ENCODE results near the gene TEAD1.

The TEAD1 gene

DNA sequence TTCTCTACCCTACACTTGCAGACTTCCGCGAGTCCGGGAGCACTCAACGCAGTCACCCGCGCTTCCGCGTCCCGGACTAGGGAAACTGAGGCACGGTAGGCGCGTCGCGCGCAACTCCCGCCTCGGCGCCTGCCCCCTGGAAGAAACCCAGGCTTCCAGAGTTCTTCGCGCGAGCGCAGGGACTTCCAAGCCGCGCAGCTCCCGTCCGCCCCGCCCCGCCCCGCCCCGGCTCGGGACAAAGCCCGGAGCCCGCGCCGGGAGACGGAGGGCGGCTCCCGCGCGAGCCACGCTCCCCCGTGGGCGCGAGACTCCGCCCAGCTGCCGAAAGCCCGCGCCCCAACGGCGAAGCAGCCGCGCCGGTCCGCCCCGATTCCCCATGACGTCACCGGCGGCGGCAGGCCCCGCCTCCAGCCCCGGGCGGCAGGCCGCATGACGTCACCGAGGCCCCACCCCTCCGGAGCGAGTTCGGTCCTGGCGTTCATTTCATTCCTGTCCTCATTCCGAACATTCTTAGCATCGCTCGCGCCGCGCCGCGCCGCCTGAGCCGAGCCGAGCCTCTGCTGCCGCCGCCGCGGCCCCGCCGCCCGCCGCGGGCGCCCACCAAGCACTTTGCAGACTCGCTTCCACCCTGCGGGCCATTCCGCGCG is at the start of gene TEAD1:
TSS of gene TEAD1 (plus strand) at position 498 of the 647 bp plus-strand sequence.
- peak; percentile 85 for DNase-seq

DNA sequence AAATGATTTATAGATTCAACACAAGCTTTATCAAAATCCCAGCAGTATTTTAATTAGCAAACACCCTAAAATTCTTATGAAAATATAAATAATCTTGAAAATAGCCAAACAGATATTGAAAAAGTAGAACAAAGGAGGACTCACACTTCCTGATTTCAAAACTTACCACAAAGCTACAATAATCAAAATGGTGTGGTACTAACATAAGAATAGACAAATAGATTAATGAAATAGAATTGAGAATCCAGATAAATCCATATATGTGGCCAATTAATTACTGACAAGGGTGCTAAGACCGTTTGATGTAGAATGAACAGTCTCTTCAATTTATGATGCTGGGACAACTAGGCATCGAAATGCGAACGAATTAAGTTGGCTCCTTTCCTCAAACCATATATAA is 49.6 kb upstream of the TEAD1 start:
- DNase-seq = no peak

DNA sequence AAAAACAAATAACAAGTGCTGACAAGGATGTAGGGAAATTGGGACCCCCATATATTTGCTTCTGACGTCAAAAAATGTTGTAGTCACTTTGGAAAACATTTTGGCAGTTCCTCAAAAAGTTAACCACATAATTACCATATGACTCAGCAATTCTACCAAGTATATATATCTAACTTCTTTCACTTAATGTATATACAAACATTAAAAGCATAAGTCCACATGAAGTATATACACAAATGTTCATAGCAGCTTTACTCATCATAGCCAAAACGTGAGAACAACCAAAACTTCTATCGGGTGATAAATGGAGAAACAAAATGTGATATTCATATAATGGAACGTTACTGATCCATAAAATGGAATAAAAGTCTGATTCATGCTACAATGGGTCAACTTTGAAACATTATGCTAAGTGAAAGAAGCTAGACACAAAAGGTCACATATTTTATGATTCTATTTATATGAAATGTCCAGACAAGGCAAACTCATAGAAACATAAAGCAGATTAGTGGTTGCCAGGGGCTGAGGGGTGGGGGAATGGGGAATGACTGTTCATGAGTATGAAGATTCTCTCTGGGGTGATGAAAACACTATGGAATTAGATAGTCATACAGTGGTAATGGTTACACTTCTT is 48.7 kb upstream of the TEAD1 start:
- DNase-seq = no peak

DNA sequence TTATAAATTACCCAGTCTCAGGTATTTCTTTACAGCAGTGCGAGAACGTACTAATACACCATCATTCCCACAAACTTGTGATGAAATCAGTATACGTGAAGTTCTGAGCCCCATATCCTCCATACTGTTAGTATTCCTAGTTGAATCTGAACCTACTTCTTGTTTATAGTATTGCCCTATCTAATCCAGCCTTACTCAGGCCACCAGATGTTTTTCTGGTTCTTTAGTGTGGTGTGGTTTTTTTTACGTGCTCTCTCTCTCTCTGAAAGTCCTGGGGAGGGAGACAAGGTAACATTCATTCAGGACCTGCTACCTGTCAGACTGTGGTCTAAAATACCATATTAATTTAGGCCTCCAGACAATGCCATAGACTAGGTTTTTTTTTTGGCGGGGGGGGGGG is 47.6 kb upstream of the TEAD1 start:
- DNase-seq = no peak

DNA sequence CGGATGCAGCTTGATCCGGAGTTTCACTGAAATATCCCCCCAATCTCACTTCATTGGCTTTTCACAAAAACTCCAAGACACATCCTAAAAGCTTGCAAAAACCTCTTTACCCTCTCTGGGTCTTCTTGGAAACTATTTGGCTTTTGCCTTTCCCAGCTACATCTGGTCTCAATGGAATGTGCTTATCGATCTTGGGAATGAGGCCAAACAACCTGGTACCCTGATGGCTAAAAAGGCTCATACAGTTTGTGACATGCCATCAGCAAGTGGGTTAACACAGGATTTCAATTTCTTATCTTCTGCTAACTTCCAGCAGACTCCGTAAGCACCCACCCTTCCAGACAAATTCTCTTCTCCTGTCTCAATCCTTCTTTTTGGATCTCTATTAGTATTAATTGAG is 45.9 kb upstream of the TEAD1 start:
- DNase-seq = no peak

DNA sequence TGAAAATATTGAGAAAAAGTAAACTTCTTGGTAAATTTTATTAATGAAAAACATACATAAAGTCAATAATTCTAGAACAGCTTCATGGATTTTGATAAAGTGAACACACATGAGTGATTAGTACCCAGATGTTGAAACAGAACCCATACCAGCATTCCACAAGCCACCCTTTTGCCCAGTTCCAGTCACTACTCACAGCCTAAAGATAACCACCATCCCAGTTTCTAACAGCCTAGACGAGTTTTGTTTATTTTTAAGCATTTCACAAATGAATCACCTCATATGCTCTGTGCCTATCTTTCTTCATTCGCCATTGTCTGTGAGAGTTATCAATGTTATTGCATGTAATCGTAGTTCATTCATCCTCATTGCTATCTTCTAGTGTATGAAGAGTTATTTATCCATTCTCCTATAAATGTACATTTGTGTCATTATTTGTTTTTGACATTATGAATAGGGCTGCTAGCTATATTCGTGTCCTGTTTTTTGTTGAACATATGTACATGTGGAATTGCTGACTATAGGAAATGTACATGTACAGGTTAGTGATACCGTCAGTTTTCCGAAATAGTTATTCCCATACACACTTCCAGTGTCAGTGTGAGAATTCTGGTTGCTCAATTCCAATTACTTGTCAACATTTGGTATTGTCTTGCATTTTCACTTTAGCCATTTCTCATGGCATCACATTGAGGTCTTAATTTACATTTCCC is 44.5 kb upstream of the TEAD1 start:
- DNase-seq = no peak

DNA sequence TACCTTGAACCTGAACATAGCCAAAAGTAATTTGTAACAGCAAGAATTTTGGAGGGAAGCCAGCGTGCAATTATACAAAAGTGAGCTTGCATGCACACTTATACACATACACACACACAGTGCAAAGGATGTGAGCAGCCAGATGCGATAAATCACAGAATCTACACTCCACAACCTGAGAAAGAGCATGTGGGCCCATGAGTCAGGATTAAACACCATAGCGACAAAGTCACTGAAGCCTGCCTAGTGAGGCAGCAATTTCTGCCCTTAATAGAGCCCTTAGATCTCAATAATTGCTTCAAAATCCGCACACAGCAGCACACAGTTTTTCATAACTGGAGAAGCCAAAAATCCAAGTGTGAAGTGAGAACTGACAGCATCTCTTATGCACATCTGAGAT is 42.6 kb upstream of the TEAD1 start:
- no peak for DNase-seq

DNA sequence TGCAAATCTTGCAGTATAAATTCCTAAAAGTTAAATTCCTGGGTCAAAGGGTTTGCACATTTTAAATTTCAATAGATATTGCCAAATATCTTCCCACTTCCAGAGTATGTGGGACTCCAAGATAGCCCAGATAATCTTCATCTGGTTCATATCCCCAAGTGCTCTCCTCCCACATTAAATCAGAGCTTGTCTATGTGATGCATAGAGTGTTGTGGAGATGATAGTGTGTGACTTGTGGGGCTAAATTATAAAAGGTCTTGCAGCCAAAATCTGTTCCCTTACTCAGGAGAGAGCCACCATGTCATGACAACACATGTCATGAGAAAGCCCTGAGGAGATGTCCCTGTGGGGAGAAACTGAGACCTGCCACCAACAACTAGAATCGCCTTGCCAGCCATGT is 39.9 kb upstream of the TEAD1 start:
- DNase-seq = no peak

DNA sequence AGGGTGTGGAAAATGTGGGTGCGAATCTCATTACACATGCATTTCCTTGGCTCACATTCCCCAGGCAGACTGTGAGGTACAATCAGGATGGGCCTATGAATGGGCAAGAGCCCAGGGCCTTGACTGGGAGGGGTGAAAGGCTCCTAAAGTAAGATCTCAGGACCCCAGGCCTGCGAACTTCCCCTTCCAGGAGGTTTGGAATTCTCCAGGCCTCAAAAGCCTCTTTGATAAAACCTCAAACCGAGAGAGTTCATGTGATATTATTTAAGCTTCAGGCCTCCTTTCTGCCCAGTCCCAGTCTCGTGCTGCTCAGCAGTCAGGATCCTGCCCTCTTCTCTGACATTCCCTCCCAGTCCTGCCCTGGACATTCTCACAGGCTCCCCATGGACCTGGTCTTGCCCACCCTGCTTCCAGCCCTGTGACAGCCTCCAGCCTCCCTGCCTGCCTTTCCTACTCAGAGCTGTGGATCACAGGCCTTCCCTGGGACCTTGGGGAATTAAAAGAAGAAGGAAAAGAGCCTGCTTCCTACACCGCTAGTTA is 37.3 kb upstream of the TEAD1 start:
- DNase-seq = no peak

DNA sequence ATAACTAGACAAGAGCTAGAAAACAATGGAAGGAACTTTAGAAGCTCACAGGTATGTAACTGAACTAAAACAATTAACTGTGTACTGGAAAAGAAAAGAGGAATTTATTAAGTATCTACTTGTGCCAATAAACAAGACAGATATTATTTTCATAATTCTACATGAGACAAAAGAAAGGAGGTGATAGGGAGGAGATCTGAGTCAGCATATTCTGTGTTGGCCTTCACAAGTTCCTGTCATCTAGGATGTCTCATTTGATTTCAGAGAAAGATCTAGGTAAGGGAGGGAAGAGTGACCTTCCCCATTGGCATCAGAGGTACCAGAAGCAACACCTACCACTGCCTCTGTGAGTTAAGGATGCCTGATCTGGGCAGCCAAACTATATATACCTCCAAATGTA is 34.8 kb upstream of the TEAD1 start:
- DNase-seq = no peak

DNA sequence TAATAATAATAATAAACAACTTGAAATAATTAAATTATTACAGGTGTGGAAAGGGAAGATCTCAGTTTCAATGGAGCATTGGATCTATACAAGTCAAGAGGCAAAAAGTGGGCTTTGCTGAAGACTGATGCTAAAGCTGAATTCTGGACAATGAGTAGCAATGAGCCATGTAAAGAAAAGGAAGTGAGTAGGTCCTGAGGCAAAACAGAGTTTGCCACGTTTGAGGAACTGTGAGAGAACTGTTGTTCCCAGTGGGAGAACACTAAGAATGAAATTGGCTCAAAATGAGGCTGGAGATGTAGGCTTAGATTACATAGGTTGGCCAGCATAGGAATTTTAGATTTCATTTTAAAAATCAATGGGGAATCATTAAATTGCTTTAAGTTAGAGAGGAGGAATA is 33.9 kb upstream of the TEAD1 start:
- DNase-seq = no peak

DNA sequence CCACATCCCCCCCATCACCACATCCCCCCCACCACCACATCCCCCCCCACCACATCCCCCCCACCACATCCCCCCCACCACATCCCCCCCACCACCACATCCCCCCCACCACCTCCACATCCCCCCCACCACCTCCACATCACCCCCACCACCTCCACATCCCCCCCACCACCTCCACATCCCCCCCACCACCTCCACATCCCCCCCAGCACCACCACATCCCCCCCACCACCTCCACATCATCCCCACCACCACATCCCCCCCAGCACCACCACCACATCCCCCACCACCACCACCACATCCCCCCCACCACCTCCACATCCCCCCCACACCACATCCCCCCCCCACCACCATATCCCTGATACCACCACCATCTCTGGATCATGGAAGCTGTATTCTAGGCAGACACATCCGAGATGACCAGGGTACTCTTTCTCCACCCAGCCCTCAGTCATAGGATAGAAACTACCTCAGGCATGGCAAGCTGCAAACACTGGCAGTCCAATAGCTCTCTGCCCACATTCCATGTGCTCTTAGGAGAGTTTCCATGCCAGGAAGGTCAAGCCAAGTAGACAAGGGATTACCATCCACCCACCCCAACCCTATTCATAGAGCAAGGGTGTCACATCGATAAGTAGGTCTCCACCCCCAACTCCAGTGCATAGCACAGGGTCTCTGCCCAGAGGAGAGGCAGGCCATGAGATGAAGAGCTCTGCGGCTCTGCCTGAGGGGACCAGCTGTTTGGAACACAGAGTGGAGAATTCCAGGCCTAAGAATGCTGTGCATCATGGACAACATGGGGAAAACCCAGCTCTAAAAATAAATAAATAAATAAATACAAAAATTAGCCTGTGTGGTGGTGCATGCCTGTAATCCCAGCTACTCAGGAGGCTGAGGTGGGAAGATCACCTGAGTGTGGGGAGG is 33.0 kb upstream of the TEAD1 start:
- no peak for DNase-seq

DNA sequence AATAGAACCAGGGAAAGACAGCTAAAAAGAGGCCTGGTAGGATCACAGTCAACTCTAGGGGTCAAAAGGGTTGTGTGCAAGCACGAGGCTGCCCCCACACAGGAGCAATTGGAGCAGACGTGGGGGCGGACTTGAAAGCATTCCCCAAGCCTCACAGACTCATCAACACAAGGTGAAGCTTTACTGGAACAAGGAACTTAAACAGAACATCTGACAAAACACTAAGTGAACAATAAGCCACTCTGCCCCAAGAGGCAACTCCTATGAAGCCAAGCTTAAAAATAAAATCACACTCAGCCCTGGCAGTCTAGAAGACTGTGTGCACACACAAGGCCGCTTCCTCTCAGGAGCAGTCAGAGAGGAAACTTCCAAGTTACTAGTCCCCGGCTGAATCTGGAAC is 32.2 kb upstream of the TEAD1 start:
- DNase-seq = no peak

DNA sequence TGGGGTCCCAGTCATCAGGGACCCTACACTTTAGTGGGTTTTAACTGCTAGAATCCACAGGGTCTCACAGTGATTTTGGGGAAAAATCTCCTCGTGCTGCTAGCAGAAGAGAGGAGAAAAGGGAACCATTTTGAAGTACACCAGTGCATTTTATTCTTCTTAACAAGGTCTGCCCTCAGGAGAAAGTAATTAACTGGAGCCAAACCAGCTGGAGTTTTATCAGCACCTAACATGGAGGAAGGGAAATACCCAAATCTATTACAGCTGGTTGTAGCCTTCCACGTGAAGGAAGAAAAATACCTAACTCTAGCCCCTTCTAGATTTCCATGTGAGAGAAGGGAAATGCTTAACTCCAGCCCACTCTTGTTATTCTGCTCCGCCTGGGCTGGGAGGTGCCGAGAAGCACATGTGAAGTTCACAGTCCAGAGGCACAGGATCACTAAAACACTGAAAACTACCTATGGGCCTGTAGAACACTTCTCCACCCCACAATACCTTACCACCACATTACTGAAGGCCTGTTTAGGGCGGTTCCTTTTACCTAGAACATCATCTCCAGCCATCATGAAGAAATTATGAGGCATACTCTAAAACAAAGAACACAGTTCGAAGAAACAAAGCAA is 31.3 kb upstream of the TEAD1 start:
- DNase-seq = no peak

DNA sequence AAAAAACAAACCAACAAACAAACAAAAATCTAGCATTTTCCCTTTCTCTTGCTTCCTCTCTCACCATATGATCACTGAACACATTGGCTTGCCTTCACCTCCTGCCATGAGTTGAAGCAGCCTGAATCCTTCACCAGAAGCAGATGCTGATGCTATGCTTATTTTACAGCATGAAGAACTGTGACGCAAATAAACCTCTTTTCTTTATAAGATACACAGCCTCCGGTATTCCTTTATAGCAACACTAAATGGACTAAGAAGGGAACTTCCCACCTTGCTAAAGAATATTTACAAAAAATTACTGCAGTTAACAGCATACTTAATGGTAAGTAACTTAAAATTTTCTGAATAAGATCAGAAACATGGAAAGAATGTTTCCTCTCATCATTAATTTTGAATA is 27.7 kb upstream of the TEAD1 start:
- DNase-seq = no peak

DNA sequence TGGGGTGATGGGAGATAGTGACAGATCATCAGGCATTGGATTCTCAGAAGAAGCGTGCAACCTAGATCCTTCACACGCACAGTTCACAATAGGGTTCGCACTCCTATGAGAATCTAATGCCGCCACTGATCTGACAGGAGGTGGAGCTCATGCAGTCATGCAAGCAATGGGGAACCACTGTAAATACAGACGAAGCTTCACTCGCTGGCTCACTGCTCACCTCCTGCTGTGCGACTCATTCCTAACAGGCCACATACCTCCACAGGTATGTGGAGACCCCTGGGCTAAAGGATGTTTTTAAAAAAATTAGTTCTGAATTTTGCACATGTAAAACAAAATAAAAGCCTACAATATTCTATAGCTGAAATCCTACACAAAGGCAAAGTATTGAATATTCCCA is 20.5 kb upstream of the TEAD1 start:
- no peak for DNase-seq

DNA sequence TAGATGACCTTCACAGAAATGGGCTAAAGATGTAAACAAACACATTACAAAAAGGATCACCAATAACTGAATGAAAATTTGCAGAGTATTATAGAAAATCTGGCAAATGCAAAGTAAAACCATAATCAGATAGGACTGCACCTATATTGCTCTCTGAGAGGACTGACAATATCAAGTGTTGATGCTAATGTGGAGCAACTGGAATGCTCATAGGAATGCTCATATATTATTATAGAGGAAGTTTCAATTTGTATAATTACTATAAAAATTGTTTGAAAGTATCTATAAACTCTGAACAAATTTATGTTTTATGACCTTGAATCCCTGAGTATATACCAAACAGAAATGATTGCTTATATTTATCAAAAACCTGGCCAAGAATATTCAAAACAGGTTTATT is 18.4 kb upstream of the TEAD1 start:
- no peak for DNase-seq

DNA sequence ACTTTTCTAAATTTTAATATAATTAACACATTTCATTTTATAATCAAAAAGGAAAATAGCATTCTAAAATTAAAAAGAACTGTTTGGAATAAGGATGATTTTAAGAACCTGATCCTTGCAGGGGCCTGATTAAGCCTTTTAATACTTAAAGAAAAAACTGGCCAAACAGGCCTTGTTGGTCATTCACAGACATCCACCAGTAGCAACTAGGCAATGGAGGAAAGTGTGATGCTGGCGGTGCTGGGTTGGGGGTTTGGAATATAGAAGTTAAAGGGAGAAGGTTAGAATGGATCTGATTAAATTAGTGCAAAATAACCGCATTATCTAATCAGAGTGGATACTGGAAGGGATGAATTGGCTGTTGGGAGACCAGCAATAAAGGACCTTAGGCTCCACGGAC is 16.9 kb upstream of the TEAD1 start:
- no peak for DNase-seq

DNA sequence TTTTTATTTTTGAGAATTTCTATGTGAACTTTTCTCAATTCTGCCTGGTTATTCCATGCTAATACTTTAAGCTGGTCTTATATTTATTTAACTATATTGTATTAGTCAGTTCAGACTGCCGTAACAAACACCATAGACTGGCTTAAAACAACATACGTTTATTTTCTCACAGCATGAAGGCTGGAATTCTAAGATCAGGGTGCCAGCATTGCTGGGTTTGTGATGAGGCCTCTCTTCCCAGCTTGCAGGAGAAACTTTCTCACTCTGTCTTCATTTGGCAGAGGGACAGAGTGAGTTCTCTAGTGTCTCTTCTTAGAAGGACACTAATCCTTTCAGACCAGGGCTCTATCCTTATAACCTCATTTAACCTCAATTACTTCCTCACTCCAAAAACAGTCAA is 16.2 kb upstream of the TEAD1 start:
- no peak for DNase-seq

DNA sequence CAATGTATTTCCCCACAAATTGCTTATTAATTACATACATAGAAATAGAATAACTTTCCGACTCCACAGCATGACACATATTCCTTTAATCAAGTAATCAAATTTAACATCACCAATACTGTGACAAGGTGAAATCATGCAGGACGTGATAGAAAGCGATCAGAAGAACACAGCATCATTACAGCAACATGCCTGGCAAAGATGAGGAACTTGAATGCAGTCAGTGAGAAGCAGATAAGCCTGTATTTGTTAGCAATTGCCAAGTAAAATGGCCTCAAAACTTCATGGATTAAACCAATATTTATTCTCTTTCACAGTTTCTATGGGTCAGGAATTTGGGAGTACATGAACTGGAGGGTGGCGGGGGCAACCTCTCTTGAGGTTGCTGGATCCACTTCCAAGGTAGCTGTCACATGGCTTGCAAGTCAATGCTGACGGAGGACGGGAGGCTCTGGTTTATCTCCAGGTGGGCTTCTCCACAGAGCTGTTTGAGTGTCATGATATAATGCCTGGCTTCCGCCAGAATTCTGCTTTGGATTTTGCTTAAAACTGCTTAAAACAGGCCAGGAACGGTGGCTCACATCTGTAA is 12.0 kb upstream of the TEAD1 start:
- DNase-seq = no peak

DNA sequence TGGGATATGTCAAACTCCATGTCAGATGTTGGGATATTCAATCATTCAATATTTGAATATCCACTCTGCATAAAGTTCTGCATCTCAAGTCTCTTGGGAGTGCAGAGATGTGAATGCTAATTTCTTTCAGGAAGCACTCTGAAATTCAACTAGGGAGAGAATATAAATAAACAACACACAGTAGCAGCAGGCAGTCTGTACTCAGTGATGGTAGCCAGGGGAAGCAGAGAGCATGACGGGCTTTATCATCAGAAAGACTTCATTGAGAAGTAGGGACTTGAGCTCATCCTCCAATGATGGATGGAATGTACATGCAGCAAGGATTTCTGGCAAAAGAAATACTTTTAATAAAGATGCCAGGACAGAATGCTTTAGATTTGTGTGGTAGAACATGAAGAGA is 9.8 kb upstream of the TEAD1 start:
- no peak for DNase-seq

DNA sequence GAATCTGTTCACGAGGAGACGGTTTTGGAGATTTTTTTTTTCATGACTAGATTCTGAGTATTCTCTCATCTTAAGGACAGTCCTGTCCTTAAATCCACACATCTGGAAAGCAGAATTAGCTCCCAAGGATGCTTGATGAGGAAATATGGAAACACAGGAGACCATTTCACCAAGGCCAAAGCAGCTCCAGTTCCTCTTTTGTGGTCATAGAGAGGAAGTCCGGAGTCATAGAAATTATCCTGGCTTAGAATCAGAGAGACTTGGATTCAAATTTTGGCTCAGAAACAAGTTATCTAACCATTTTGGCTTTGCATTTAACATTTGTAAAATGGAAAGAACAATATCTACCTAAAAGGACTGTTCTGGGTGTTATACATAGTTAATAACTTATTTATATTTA is 7.3 kb upstream of the TEAD1 start:
- no peak for DNase-seq

All from stimulated activated CD4-positive, alpha-beta T cell treated with anti-CD3 and anti-CD28 coated beads, Interleukin-4, amount 100 ng/mL, for 24 hours (primary cell).